IPS-11a (cell line): ENCODE data around the gene GHRHR.

Experiments
- H3K4me3 ChIP-seq: one replicate; pipeline ENCODE4 v1.5.1; 2013; ENCODE audit warnings: low read depth, low read length, control low read depth

The GHRHR gene

GRCh38 chr7:30965883-30966282, 2.1 kb downstream of the GHRHR start:
- H3K4me3 ChIP-seq, result no peak overlapping the region

DNA sequence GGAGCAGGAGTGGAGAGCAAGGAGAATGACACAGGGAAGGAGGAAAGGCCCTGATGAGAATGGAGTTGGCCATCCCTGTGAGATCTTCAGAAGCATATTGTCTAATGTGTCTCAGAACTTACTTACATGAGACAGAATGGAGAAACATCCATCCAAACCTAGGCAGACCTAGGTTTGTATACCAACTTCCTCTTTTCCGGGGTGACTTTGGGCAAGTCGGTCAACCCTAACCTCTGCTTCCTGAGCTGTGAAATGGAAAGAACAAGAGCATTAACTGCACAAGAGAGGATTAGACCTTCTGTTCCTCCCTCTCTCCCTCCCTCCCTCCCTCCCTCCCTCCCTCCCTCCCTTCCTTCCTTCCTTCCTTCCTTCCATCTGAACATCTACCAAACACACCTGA, 4.5 kb downstream of the GHRHR start:
- no peak overlapping the region for H3K4me3 ChIP-seq

GRCh38 chr7:30968747-30969603, 5.2 kb downstream of the GHRHR start:
- no peak overlapping the region for H3K4me3 ChIP-seq

DNA sequence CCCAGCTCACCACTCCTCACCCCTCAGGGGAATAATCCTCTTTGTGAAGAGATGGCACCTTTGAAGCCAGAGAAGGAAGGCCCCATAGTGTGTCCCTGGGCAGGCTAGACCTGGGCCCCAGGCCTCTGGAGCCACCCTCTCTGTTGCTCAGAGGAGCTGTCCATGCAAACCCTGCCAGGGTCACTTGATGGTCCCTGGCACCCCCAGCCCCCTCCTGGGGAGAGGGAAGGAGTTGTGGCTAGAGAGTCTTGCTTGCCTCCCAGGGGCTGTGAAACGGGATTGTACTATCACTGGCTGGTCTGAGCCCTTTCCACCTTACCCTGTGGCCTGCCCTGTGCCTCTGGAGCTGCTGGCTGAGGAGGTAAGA, 5.8 kb downstream of the GHRHR start:
- no peak overlapping the region for H3K4me3 ChIP-seq

GRCh38 chr7:30970074-30970473, 6.3 kb downstream of the GHRHR start:
- H3K4me3 ChIP-seq, result no peak overlapping the region

DNA sequence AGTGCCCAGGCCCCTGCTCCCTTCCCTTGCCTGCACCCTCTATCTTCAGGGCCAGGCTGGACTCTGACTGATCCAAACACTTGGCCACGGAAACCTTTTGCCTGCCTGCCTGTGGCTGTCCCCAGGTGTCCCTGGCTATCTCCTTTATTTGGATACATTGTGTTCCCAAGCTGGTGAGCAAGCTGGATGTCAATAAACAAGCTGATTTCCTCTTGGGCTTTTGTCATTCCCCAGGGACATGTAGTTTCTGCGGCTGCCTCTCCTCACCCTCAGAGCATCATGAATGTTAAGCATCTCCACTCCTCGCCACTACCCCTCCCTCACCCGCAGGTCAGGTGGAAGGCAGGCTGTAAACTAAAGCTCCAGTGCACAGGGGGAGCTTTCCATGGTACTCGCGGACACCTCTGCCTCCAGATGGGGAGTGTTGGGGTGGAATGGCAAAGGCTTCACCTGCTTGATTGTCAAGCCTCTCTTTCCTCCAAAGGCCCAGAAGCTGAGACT, 6.9 kb downstream of the GHRHR start:
- H3K4me3 ChIP-seq, result no peak overlapping the region

- no peak overlapping the region for H3K4me3 ChIP-seq
Measured at GRCh38 chr7:30971440-30971839, 7.7 kb downstream of the GHRHR start.

DNA sequence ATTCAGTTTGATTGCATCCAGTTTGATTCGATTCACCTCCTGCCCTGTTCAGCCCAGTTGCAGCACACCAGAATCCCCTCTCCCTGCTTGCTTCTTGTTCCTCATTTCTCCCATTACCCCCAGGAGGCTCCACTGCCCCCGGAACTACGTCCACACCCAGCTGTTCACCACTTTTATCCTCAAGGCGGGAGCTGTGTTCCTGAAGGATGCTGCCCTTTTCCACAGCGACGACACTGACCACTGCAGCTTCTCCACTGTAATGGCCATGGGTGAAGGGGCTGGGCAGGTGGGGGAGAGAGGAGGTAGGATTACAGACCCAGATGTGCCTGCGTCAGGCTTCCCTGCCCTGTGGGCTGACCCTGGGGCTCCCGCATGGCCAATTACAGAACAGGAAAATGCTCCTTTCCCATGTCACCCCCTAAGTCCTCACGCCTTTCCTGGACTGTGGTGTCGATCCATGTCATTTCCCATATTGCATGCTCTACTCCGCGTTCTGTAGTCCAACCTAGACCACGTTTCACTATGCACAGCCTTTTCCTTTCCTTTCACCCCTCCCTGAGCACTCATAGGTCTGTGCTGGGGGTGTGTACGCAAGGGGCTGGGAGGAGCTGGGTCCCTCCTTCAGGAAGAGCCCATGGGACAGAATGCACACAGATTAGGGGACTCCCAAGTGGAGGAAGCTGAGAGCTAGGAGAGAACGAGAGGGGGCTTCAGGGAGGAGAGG, 8.2 kb downstream of the GHRHR start:
- no peak overlapping the region for H3K4me3 ChIP-seq

DNA sequence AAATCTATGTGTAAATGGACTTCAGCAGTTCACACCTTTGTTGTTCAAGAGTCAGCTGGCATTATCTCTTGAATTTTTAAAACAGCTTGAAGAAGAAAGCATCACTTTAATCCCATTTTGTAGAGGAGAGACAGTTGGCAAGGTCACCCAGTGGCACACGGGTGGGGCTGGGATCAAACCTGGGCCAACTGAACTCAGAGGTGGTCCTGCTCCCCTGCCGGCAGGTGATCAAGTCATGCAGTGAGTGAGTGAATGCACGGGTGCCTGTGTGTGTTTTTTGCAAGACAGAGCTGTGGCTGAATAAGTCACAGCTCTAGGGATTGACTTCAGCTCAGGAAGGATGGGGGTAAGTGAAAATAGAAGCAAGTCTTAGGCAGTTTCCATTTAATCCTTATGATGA, 9.5 kb downstream of the GHRHR start:
- no peak overlapping the region for H3K4me3 ChIP-seq

GRCh38 chr7:30973791-30974604, 10.2 kb downstream of the GHRHR start:
- no peak overlapping the region for H3K4me3 ChIP-seq

GRCh38 chr7:30974605-30975255, 11.0 kb downstream of the GHRHR start:
- no peak overlapping the region for H3K4me3 ChIP-seq

DNA sequence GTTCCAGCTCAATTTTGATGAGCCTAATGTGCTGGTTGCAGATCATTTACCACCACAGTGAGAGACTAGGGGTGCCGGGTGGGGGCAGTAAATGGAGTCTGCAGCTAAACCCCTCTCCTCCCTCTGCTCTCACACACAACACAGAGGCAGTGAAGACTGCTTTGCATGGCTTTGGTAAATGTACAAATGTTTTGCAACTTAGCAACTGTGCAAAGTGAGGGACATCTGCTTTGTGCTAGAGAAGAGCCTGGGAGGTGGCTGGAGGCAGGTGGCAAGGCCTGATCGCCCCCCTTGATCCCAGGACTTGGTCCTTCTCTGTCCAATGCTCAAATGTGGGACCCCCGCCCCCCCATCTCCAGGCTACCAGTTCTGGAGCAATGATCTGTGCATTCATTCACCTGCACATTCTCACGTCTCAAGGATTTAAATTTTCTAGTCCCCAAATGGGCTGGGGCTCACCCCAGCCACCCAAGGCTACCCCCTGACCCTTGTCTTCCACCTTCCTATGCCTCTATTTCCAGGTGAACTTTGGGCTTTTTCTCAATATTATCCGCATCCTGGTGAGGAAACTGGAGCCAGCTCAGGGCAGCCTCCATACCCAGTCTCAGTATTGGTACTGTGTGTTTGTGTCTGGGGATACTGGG, 11.6 kb downstream of the GHRHR start:
- H3K4me3 ChIP-seq, result no peak overlapping the region

DNA sequence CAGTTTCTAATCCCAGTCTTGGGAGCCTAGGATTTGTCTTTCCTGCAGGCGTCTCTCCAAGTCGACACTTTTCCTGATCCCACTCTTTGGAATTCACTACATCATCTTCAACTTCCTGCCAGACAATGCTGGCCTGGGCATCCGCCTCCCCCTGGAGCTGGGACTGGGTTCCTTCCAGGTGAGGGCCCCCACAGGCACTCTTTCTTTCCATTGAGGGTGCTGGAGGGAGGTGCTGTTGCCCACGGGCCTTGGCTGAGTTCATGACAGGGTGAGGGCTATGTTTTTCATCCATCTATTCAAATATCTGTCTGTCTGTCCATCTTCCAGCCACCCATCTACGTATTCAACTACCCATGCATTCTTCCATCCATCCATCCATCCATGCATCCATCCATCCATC, 12.6 kb downstream of the GHRHR start:
- no peak overlapping the region for H3K4me3 ChIP-seq

GRCh38 chr7:30977222-30977621, 13.5 kb downstream of the GHRHR start:
- no peak overlapping the region for H3K4me3 ChIP-seq

DNA sequence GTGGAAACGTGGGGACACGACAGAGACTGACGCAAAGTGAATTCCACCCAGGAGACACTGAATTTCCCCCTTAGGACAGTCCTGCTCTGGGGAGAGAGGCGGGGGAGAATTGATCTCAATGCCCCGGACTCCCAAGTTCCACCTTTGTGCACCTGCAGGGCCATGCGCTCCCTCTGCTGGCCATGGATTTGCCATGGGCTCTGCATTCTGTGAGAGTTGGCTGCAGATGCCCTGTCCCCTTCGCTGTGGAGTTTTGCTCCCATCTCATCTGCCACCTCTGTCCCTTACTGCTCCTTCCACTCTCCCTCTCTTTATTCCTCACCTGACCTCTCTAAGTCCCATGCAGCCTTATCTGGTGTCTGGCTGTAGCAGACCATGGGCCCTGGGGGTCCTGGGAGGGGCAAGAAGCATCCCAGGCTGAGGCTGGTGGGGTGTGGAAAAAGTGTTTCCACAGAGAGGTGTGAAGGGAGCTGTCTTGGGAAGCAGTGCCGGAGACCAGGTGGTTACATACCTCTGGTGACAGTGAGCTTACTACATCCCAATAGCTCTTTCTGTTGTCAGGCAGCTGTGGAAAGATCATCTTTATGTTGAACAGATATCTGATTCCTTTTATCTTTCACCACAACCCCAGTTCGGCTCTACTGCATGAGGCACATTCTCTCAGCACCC, 14.3 kb downstream of the GHRHR start:
- no peak overlapping the region for H3K4me3 ChIP-seq

DNA sequence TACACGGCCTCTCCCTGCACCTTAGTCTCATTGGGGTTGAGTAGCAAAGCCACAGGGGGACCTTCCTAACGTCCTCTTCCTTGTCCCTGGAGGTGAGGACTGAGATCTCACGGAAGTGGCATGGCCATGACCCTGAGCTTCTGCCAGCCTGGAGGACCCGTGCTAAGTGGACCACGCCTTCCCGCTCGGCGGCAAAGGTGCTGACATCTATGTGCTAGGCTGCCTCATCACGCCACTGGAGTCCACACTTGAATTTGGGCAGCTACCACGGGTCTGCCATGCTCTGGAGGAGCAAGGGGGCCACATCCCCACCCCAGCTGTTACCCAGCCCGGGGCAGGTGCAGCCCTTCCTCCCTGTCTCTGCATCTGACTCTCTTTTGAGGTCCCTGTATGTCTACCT, 15.3 kb downstream of the GHRHR start:
- no peak overlapping the region for H3K4me3 ChIP-seq

- no peak overlapping the region for H3K4me3 ChIP-seq
Measured at GRCh38 chr7:30980194-30980593, 16.4 kb downstream of the GHRHR start.

- H3K4me3 ChIP-seq, result no peak overlapping the region
Measured at GRCh38 chr7:30980751-30981150, 17.0 kb downstream of the GHRHR start.

- H3K4me3 ChIP-seq, result no peak overlapping the region
Measured at GRCh38 chr7:30983042-30983913, 19.5 kb downstream of the GHRHR start.
